HG03066 (cell line): ENCODE data around the gene ZNF516.

ENCODE experiments used
- ATAC-seq: cut with Tn5 transposase; IDR thresholded peaks from one replicate; pipeline ENCODE4 v1.9.1; 2021; ENCODE audit warnings: low read depth; ENCODE audit not compliant: unreplicated experiment

ZNF516 gene

GRCh38 chr18:76471593-76471992 lies 23.4 kb downstream of the ZNF516 start:
- no peak for ATAC-seq

GRCh38 chr18:76468345-76469304 lies 26.4 kb downstream of the ZNF516 start:
- no peak for ATAC-seq

DNA sequence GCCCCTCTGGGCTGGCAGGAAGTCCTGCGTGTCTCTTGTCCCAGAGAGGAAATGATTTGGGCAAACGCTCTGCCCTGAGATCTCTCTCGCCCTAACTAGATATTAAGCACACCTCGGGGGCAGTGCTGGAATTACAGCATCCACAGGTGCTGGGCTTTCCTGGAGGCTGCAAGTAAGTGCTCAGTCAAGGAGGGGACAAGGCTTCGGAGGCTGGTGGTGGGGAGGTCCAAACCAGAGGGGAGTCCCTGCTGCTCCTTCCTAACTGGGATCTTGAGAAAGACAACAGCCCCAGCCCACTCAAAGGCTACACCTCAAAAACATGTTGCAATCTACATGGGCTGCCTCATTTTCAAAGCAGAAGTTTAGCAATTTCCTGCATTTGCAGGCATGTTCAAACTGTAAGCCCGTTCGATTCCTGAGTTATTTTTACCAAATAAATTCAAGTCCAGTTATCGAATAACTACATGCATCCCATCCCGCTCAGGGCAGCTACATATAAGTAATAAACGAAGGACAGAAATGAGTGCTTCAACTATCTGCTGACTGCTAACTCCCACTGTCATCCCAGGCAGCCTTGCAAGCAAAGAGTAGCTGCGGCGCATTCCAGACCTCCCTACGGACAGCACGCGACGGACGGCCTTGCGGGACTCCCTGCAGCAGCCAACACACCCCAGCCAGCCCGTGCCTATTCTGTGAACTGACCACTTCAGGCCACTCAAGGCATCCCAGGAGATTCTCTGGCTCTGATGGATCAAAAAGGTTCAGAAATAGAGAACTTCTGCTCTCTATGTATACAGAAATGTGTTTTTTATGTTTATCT lies 27.5 kb downstream of the ZNF516 start:
- no peak for ATAC-seq

DNA sequence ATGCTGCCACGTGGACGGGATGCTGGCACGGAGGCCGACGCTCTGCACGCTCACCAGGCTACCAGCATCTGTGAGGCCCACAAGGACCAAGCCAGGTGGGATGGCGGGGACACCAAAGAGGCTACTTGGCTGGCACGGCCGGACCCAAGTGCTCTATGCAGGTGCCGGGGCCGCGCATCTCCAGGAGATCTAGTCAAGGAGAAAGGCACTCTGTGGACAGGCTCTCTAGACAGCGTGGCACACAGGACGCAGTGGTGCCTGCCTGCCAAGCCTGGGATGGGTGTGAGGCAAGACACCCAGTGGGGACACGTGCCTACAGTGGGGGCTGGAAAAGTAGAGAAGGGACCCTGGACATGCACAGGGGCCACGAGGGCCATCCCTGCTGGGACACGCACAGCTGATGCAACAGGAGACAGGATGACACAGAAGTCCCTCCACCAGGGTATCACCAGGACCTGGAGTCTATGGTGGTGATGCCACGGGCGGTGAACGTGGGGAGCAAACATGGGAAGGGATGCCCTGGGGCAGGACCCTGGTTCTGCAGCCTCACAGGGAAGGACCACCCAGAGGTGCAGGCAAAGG lies 28.5 kb downstream of the ZNF516 start:
- no peak for ATAC-seq

DNA sequence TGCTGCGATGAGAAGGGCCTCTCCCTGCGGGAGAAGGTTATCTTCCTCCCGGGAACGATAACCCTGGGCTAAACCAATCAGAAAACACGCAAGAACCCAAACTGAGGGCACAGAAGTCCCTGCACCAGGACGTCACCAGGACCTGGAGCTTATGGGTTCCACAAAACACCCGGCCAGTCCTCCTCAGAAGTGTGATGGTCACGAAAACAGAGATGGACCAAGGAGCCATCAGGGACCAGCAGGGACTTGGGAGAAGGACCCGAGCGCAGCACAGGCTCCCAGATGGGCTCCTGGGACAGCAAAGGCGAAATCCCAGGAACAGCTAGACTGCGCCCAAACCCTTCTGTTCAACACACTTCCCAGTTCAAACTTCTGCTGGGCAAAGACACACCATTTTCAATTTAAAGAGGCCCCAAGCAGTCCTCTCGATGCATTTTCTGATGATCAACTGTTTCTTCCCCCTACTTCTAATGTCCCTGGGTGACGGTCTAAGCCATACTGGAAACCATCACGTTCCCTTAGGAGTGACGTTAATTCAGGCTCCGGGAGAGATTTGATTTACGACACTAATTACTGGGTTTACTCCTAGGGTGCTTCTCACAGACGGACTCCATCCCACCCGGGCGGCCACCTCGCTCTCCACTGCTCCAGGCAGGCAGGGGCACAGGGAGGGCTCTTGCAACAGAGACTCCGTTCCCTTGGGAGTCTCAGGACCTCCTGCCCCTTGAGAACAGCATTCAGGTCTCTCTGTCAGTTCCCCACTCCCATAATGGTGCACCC lies 29.2 kb downstream of the ZNF516 start:
- ATAC-seq: no peak

- no peak for ATAC-seq
Measured at GRCh38 chr18:76464281-76465259, 30.5 kb downstream of the ZNF516 start.

- ATAC-seq: no peak
Measured at GRCh38 chr18:76463872-76464271, 31.2 kb downstream of the ZNF516 start.

GRCh38 chr18:76463358-76463757 lies 31.7 kb downstream of the ZNF516 start:
- no peak for ATAC-seq

- ATAC-seq: no peak
Measured at GRCh38 chr18:76462326-76462694, 32.7 kb downstream of the ZNF516 start.

DNA sequence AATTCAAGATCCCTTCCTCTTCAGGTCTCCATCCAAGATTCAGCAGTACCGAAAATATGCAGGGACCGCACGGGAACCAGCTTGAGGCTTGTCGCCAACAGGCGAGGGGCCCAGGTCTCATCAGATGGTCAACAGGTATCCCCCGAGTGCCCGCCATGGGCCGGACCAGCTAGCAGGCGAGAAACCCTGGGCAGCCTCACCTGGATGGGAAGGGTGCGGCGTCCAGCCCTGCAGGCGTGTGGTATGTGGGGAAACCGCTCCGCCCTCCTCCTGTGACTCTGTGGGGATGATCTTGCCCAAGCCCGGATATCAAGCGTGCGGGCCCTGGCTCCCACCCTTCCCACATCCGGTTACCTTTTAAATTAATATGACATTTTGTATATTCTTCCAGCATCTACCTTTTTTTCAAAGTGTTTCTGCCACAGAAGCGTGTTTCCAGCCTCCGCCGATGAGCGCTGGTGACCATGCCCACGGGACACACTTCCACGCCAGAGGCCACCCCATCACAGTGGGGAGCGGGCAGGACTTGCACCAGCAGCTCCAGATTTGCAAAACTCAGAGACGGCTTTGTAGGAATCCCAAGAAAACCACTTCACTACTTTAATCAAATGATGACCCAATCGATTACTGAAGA lies 33.2 kb downstream of the ZNF516 start:
- ATAC-seq: no peak

- no peak for ATAC-seq
Measured at GRCh38 chr18:76461148-76461547, 33.9 kb downstream of the ZNF516 start.

GRCh38 chr18:76460482-76460881 lies 34.6 kb downstream of the ZNF516 start:
- ATAC-seq: no peak

DNA sequence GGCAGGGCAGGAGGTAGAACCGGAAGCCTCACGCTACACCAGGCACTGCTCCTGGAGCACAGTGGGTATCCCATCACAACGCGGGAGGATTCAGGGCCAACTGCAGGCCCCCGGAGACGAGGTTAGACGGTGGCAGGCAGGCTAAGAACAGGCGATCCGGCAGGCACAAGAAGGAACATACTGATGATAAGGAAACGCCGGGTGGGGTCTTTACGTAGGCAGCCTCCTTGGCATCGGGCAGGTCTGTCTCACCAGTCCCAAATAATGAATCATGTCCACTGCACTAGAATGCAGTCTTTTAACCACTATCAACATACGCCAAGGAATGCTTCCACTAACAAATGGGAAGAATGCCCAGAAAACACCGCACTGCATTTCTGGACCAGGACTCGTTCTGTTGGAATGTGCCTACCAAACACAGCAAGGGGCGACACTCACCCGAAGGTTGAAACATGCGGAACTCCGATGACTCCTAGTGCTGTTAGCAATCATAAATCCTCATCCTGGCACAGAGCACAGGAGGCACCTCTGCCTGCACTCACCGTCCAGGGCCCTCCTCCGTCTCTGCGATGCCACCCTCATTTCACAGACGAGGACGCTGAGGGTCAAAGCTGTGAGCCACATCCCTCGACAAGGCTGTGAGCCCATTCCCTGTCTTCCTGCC lies 35.2 kb downstream of the ZNF516 start:
- ATAC-seq: no peak

- no peak for ATAC-seq
Measured at GRCh38 chr18:76459312-76459686, 35.7 kb downstream of the ZNF516 start.

DNA sequence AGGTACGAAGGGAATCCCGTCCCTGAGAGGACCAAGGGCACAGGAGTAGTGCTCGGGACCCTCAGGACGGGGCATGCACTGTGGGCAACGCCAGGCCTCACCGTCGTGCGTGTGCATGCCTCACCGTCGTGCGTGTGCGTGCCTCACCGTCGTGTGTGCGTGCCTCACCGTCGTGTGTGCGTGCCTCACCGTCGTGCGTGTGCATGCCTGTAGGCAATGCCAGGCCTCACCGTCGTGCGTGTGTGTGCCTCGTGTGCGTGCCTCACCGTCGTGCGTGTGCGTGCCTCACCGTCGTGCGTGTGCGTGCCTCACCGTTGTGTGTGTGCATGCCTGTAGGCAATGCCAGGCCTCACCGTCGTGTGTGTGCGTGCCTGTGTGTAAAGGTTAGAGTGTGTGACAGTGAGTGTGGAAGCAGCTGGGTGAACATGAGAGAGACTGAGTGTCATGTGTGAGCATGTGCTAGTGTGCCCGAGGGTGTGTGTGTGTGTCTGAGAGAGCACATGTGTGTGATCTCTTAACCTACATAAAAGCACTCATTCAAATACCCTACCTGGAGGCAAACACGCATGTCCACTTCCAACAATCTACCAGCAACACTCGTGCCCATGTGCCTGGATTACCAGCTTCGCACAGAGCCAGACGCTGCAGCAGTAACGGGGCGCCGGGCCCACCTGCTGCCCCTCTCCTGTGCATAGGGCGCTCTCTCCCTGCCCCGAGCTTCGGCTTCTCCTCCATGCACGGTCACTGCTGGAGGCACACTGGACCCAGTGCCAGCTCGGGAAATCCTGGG lies 36.3 kb downstream of the ZNF516 start:
- ATAC-seq: no peak

GRCh38 chr18:76457957-76458356 lies 37.1 kb downstream of the ZNF516 start:
- ATAC-seq: no peak

DNA sequence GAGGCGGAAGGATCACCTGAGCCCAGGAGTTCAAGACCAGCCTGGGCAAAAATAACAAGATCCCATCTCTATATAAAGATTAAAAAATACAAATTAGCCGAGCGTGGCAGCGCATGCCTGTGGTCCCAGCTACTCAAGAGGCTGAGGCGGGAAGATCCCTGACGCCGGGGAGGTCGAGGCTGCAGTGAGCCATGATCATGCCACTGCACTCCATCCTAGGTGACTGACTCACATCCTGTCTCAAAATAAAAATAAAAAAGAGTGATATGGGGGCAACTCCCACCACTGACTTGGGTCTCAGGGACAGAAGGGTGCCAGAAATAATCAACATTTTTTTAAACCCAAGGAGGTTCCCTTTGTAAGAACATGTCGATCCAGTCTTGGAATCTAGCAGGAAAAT lies 37.6 kb downstream of the ZNF516 start:
- no peak for ATAC-seq

DNA sequence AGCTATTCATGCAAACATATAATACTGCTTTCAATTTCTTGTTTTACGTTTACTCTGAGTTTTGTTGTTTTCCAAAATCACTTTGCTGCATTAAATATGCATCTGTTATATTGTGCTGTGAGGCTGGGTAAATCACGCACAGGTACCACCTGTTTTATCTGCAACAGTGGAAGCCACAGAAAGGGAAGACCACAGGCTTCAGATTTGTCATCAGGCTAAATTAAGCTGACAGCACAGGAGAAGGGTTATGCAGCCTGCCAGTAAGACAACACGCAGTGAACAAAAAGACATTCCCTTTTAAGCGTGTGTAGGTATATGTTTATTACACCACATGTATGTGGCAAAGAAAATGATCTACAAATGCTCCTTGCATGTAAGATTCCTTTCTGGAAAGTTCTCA lies 38.2 kb downstream of the ZNF516 start:
- peak; percentile 60 for ATAC-seq
